ENCODE data around the gene PRTG.

DNA sequence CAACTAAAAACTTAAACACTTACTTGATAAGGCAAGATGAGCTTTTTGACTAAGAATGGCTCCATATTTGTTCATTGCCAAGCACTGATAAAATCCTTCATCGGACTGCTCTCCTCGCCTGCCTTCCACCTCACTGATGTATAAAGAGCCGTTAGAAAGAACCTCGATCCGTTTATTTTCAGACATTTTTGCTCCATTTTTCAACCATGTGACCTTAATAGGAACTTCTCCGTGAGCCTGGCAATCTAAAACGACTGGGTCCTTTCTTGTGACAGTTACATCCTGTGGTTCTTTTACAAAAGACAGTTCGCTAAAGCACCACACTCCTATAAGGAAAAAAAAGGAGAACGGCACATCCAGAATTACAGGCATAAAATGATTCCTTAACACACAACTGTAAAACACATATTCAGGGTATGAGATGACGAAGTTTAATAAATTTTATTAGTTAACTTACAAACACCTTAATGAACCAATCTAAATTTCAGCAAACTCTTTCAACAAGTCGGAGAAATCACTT is 2.5 kb downstream of the PRTG start:
- TF ChIP-seq, protein P1, sequence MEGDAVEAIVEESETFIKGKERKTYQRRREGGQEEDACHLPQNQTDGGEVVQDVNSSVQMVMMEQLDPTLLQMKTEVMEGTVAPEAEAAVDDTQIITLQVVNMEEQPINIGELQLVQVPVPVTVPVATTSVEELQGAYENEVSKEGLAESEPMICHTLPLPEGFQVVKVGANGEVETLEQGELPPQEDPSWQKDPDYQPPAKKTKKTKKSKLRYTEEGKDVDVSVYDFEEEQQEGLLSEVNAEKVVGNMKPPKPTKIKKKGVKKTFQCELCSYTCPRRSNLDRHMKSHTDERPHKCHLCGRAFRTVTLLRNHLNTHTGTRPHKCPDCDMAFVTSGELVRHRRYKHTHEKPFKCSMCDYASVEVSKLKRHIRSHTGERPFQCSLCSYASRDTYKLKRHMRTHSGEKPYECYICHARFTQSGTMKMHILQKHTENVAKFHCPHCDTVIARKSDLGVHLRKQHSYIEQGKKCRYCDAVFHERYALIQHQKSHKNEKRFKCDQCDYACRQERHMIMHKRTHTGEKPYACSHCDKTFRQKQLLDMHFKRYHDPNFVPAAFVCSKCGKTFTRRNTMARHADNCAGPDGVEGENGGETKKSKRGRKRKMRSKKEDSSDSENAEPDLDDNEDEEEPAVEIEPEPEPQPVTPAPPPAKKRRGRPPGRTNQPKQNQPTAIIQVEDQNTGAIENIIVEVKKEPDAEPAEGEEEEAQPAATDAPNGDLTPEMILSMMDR (IDR thresholded peaks at IDR 0.05 in 4 of 5, conservative IDR thresholded peaks at IDR 0.05 in 1 of 5), result no peak
- TF ChIP-seq POLR2A (IDR thresholded peaks at IDR 0.05), result no peak
